K562 (cell line): Measurements from ENCODE around the gene ENG. TPM values are rescaled to one million over a fixed set of nuclear protein-coding genes. Genes with fewer than 3 reads are reported as not detected.

Experiments used
- BRD9 ChIP-seq: fragments of 450-650 bp; IDR thresholded peaks from 2 replicates; pipeline ENCODE4 v1.6.1; 2018; ENCODE audit warnings: low read depth; ENCODE audit not compliant: partially characterized antibody
- GABPA ChIP-seq: fragments of 200-800 bp; sonication (Bioruptor generic); conservative IDR thresholded peaks from 2 replicates; pipeline ENCODE4 v1.6.1; 2016; ENCODE audit warnings: low read depth, missing genetic modification characterization, missing compliant biosample characterization
- MEF2D ChIP-seq: conservative IDR thresholded peaks from 2 replicates; pipeline ENCODE4 v1.6.1; 2016; ENCODE audit warnings: low read depth, missing genetic modification characterization, missing compliant biosample characterization
- PML ChIP-seq: IDR thresholded peaks from 2 replicates; pipeline ENCODE4 v1.6.1; 2012; ENCODE audit warnings: low read length, inconsistent platforms
- PTBP1 ChIP-seq: fragments of 200-400 bp; formaldehyde crosslinking; IDR thresholded peaks from 2 replicates; pipeline ENCODE4 v1.6.1; 2017; ENCODE audit warnings: low read depth, low read length
- XRCC4 ChIP-seq: IDR thresholded peaks from one replicate; pipeline ENCODE4 v1.6.1; 2011; ENCODE audit not compliant: insufficient read depth, insufficient read length; ENCODE audit errors: extremely low read depth
- ZNF324 ChIP-seq: fragments of 250-450 bp; sonication (Bioruptor Pico); IDR thresholded peaks from 2 replicates; pipeline ENCODE4 v1.4.0; 2020; ENCODE audit warnings: mild to moderate bottlenecking
- polyA plus RNA-seq, 8 experiments: library from polyadenylated mRNA; depleted of rRNA in 4 of 8; stranded (reverse) in 5 of 8; unstranded in 3 of 8; fragments of >200 nt; fragmentation: Nextera tagmentation in 2 of 8; fragmentation: Illumina TruSeq in 1 of 8; extraction: Ambion mirVana in 2 of 8; extraction: Trizol in 1 of 8; gene quantifications; 2 replicates each; pipeline versions ENCODE4 v1.2.1 to v1.2.3, GENCODE V29; 2011 to 2014; ENCODE audit warnings: inconsistent platforms in 1 of 8, missing spikeins in 1 of 8
- total RNA-seq, 7 experiments: library from RNA; depleted of rRNA in 6 of 7; stranded (reverse); fragments of >200 nt in 6 of 7; fragmentation: Illumina TruSeq in 2 of 7; extraction: Trizol in 2 of 7; gene quantifications; 2 replicates each; pipeline versions ENCODE4 v1.2.1 to v1.2.3, GENCODE V29; 2011 to 2021; ENCODE audit warnings: low replicate concordance in 1 of 7
- TF ChIP-seq, protein P1 (sequence below): fragments of 200-800 bp; sonication (Bioruptor generic); IDR thresholded peaks from 2 replicates; pipeline ENCODE4 v1.6.1; 2016; ENCODE audit warnings: missing genetic modification characterization, missing compliant biosample characterization
- TF ChIP-seq, protein P2 (sequence below): sonication (generic); formaldehyde crosslinking; IDR thresholded peaks from 2 replicates; pipeline ENCODE4 v1.8.1; 2023; ENCODE audit warnings: mild to moderate bottlenecking, missing genetic modification reagents
- TF ChIP-seq, protein P3 (sequence below): fragments of 250-450 bp; sonication (Bioruptor Pico); IDR thresholded peaks from 2 replicates; pipeline ENCODE4 v1.4.0; 2020; ENCODE audit warnings: mild to moderate bottlenecking
- TF ChIP-seq, protein P4 (sequence below): sonication (generic); formaldehyde crosslinking; IDR thresholded peaks from 2 replicates; pipeline ENCODE4 v1.8.0; 2023; ENCODE audit warnings: mild to moderate bottlenecking, missing genetic modification reagents

The ENG gene
- total and polyA plus RNA-seq, 9 of the 15 experiments (the other 6 are each of a cell fraction or from before 2014, with no cell fraction given) = 0.04 to 0.40 (median 0.14) TPM; not detected in 1

DNA sequence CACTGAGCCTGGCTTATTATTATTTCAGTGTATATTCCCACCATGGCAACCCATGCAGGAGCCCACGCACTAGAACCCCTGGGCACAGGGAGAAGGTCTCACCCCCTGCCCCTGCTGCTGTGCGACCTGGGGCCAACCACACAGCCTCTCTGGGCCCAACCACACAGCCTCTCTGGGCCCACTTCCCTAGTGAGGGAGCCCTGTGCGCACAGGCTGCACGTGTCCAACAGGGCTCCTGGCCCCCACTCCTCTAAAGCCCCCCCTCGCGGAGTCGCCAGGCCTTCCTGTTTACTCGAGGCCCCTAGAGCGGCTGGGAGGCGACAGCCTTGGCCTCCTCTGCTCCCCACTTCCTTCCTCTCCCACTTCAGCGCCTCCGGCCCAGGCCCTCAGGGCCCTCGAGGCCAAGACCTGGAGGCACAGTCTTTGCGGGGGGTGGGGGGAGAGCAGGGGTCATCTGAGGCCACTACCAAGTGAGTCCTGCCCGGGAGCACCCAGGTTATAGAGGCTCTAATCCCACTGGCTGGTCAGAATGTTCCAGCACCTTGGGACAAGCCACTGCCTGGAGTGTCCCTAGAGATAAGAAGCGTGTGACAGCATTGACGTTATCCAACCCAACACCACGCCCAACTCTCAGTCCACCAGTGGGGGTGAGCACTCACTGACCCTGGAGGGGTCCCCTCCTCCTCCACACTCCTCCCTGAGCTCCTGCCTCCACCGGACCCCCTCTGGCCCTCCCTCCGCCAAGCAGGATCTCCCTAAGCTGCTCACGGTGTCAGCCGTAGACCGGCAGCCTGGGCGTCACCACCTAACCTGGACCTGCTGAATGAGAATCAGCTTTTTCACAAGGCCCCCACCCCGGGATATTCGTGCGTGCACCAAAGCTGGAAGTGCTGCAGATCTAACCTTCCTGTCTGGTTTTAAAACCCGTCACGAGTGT is 7.9 kb upstream of the ENG start (continued):
- TF ChIP-seq, protein P1, sequence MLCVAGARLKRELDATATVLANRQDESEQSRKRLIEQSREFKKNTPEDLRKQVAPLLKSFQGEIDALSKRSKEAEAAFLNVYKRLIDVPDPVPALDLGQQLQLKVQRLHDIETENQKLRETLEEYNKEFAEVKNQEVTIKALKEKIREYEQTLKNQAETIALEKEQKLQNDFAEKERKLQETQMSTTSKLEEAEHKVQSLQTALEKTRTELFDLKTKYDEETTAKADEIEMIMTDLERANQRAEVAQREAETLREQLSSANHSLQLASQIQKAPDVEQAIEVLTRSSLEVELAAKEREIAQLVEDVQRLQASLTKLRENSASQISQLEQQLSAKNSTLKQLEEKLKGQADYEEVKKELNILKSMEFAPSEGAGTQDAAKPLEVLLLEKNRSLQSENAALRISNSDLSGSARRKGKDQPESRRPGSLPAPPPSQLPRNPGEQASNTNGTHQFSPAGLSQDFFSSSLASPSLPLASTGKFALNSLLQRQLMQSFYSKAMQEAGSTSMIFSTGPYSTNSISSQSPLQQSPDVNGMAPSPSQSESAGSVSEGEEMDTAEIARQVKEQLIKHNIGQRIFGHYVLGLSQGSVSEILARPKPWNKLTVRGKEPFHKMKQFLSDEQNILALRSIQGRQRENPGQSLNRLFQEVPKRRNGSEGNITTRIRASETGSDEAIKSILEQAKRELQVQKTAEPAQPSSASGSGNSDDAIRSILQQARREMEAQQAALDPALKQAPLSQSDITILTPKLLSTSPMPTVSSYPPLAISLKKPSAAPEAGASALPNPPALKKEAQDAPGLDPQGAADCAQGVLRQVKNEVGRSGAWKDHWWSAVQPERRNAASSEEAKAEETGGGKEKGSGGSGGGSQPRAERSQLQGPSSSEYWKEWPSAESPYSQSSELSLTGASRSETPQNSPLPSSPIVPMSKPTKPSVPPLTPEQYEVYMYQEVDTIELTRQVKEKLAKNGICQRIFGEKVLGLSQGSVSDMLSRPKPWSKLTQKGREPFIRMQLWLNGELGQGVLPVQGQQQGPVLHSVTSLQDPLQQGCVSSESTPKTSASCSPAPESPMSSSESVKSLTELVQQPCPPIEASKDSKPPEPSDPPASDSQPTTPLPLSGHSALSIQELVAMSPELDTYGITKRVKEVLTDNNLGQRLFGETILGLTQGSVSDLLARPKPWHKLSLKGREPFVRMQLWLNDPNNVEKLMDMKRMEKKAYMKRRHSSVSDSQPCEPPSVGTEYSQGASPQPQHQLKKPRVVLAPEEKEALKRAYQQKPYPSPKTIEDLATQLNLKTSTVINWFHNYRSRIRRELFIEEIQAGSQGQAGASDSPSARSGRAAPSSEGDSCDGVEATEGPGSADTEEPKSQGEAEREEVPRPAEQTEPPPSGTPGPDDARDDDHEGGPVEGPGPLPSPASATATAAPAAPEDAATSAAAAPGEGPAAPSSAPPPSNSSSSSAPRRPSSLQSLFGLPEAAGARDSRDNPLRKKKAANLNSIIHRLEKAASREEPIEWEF (CRISPR knock-in tag) = peak; percentile 82; the same call in 1 of the 2 replicates
- TF ChIP-seq PML (peak; percentile 60; the same call in 1 of the 2 replicates), XRCC4 (no peak), PTBP1 (peak; percentile 64; the same call in 1 of the 2 replicates), ZNF324 (CRISPR knock-in tag) (0 out of 2 replicates have a peak, but pooled peaks have one; percentile 31), GABPA (tag) (peak; percentile 86), BRD9 (peak; percentile 100), MEF2D (tag) (no peak; the same call in 1 of the 2 replicates)
- TF ChIP-seq, protein P2, sequence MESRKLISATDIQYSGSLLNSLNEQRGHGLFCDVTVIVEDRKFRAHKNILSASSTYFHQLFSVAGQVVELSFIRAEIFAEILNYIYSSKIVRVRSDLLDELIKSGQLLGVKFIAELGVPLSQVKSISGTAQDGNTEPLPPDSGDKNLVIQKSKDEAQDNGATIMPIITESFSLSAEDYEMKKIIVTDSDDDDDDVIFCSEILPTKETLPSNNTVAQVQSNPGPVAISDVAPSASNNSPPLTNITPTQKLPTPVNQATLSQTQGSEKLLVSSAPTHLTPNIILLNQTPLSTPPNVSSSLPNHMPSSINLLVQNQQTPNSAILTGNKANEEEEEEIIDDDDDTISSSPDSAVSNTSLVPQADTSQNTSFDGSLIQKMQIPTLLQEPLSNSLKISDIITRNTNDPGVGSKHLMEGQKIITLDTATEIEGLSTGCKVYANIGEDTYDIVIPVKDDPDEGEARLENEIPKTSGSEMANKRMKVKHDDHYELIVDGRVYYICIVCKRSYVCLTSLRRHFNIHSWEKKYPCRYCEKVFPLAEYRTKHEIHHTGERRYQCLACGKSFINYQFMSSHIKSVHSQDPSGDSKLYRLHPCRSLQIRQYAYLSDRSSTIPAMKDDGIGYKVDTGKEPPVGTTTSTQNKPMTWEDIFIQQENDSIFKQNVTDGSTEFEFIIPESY = peak; percentile 44; the same call in 1 of the 2 replicates
- TF ChIP-seq, protein P3, sequence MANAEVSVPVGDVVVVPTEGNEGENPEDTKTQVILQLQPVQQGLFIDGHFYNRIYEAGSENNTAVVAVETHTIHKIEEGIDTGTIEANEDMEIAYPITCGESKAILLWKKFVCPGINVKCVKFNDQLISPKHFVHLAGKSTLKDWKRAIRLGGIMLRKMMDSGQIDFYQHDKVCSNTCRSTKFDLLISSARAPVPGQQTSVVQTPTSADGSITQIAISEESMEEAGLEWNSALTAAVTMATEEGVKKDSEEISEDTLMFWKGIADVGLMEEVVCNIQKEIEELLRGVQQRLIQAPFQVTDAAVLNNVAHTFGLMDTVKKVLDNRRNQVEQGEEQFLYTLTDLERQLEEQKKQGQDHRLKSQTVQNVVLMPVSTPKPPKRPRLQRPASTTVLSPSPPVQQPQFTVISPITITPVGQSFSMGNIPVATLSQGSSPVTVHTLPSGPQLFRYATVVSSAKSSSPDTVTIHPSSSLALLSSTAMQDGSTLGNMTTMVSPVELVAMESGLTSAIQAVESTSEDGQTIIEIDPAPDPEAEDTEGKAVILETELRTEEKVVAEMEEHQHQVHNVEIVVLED (CRISPR knock-in tag) = peak; percentile 27; the same call in 1 of the 2 replicates
- TF ChIP-seq, protein P4, sequence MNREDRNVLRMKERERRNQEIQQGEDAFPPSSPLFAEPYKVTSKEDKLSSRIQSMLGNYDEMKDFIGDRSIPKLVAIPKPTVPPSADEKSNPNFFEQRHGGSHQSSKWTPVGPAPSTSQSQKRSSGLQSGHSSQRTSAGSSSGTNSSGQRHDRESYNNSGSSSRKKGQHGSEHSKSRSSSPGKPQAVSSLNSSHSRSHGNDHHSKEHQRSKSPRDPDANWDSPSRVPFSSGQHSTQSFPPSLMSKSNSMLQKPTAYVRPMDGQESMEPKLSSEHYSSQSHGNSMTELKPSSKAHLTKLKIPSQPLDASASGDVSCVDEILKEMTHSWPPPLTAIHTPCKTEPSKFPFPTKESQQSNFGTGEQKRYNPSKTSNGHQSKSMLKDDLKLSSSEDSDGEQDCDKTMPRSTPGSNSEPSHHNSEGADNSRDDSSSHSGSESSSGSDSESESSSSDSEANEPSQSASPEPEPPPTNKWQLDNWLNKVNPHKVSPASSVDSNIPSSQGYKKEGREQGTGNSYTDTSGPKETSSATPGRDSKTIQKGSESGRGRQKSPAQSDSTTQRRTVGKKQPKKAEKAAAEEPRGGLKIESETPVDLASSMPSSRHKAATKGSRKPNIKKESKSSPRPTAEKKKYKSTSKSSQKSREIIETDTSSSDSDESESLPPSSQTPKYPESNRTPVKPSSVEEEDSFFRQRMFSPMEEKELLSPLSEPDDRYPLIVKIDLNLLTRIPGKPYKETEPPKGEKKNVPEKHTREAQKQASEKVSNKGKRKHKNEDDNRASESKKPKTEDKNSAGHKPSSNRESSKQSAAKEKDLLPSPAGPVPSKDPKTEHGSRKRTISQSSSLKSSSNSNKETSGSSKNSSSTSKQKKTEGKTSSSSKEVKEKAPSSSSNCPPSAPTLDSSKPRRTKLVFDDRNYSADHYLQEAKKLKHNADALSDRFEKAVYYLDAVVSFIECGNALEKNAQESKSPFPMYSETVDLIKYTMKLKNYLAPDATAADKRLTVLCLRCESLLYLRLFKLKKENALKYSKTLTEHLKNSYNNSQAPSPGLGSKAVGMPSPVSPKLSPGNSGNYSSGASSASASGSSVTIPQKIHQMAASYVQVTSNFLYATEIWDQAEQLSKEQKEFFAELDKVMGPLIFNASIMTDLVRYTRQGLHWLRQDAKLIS (CRISPR knock-in tag) = peak; percentile 77; the same call in 1 of the 2 replicates
